Measurements from ENCODE around the gene ERCC2. TPM values are rescaled to one million over a fixed set of nuclear protein-coding genes. Genes with fewer than 3 reads are reported as not detected.
"Not testable (repeated sequence)": the region's sequence is repeated elsewhere in the genome, so short reads cannot be mapped to it uniquely, and the experiment has no call there.

ERCC2 gene
- 25.3 TPM for total RNA-seq (ENCODE audit: insufficient read depth, low replicate concordance)

- DNase-seq (ENCODE audit: low spot score), result peak; percentile 100
Observed at GRCh38 chr19:45370410-45371204, at the start of gene ERCC2. ERCC2 (minus strand) TSS chr19:45370573; CDS start chr19:45370540, 33 bp downstream.

GRCh38 chr19:45419895-45420294, 49.5 kb upstream of the ERCC2 start:
- no peak for DNase-seq (ENCODE audit: low spot score)

- no peak for DNase-seq (ENCODE audit: low spot score)
Observed at GRCh38 chr19:45419396-45419795, 49.0 kb upstream of the ERCC2 start.

- no peak for DNase-seq (ENCODE audit: low spot score)
Observed at GRCh38 chr19:45418802-45419201, 48.4 kb upstream of the ERCC2 start.

- no peak for DNase-seq (ENCODE audit: low spot score)
Observed at GRCh38 chr19:45417151-45417550, 46.8 kb upstream of the ERCC2 start.

DNA sequence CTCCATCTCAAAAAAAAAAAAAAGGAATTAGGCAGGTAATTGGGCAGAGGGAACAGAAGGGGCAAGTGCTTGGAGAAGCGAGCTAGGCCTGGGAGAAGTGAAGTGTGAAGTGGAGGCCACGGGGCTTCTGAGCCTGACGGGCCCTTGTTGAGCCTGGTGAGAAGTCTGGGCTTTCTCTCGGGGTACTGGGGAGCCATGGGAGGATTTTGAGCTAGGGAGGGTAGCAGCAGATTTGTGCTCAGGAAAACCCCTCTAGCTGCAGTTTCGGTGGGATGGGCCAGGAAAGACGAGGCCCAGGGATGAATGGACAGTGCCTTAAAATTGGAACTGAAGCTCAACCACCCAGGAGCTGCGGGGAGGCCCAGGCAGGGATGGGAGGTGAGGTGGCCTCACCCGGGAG, 44.1 kb upstream of the ERCC2 start:
- no peak for DNase-seq (ENCODE audit: low spot score)

DNA sequence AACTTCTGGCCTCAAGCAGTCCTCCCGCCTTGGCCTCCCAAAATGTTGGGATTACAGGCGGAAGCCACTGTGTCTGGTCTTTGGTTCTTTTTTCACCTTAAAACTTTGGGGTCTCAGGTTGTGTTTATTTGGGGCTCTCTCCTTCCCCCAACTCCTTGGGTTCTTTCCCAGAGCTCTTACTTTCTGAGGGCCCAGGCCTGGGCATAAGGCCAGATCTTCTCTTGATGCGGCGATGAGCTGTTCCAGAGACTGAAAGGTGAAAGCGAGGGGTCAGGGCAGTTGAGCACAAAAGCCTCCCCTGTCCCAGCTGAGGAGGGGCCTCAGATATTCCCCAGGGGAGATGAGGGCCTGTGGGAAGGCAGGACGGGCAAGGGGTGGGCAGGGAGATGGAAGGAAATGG, 43.1 kb upstream of the ERCC2 start:
- no peak for DNase-seq (ENCODE audit: low spot score)

GRCh38 chr19:45410330-45410729, 40.0 kb upstream of the ERCC2 start:
- not testable (repeated sequence) for DNase-seq (ENCODE audit: low spot score)

DNA sequence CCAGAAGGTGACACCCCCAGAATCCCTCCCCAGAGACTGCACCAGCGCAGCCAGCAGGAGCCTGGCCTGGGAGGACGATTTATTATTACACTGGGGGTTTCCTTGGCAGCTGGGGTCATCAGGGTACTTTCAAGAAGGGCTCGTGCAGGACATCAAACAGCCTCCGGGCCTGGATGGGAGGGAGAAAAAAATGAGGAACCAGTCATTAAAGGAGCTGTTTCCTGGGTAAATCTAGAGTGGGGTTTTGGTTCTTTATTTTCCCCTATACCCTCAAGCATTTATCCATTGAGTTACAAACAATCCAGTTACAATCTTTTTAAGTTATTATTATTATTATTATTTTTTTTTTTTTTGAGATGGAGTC, 39.2 kb upstream of the ERCC2 start:
- DNase-seq (ENCODE audit: low spot score), result no peak

- DNase-seq (ENCODE audit: low spot score), result no peak
Observed at GRCh38 chr19:45408830-45409556, 38.6 kb upstream of the ERCC2 start.

DNA sequence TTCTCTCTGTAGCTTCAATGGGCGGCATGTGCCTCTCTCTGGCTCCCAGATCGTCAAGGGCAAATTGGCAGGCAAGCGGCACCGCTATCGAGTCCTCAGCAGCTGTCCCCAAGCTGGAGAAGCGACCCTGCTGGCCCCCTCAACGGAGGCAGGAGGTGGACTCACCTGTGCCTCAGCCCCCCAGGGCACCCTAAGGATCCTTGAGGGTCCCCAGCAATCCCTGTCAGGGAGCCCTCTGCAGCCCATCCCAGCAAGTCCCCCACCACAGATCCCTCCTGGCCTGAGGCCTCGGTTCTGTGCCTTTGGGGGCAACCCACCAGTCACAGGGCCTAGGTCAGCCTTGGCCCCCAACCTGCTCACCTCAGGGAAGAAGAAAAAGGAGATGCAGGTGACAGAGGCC, 37.7 kb upstream of the ERCC2 start:
- no peak for DNase-seq (ENCODE audit: low spot score)

DNA sequence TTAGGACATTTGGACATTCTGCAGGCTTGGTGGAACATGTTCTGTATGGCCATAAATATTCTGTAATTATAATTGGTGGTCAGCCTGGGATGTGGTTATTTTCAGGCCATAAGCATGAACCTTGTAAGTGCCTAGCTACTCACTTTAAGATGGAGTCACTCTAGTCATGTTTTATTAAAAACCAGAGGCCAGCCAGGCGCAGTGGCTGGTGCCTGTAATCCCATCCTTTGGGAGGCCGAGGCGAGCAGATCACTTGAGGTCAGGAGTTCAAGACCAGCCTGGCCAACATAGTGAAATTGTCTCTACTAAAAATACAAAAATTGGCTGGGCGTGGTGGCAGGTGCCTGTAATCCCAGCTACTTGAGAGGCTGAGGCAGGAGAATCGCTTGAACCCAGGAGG, 37.2 kb upstream of the ERCC2 start:
- not testable (repeated sequence) for DNase-seq (ENCODE audit: low spot score)

GRCh38 chr19:45407091-45407375, 36.7 kb upstream of the ERCC2 start:
- DNase-seq (ENCODE audit: low spot score), result no peak

DNA sequence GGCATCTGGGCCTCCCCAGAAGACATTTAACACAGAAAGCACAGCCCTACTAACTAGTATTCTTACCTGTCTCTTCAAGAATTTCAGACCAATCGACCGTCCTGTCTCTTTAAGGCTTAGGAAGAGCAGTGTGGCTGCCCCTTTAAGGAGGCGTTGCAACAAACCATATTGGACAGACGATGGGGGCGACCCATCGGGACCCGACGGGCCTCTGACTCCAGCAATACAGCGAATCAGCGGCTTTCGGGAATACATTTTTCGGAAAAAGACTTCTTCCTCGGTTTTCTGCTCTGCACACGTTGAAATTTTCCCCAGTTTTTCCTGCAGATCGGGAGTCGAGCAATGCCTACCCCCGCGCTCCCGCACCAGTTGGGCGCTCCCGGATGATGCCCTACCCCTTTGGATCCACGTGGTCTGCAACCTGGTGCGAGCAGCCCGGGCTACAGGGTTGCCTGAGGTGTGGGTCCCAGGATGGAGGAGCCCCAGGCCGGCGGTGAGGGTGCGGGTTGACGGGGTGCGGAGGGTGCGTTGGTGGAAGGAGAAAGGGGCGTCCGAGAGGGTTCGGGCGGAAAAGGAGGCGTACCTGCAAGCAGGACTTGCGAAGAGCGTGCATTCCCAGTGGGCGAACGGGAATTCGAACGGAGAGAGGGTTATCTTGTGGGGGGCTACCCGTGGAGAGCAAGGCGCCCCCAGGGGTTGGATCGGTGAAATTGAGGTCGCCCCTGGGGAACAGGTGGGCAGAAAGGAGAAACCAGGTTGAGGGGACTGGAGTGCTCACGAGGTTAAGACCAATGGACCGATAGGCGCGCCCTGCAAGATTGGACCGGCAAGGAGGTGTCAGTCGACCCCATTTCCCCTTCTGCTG, 36.1 kb upstream of the ERCC2 start, which contains the start of gene POLR1G:
TSS of gene POLR1G (plus strand) at position 419 of the 865 bp plus-strand sequence. CDS start at position 472, 53 bp downstream.
- peak; percentile 95 for DNase-seq (ENCODE audit: low spot score)

DNA sequence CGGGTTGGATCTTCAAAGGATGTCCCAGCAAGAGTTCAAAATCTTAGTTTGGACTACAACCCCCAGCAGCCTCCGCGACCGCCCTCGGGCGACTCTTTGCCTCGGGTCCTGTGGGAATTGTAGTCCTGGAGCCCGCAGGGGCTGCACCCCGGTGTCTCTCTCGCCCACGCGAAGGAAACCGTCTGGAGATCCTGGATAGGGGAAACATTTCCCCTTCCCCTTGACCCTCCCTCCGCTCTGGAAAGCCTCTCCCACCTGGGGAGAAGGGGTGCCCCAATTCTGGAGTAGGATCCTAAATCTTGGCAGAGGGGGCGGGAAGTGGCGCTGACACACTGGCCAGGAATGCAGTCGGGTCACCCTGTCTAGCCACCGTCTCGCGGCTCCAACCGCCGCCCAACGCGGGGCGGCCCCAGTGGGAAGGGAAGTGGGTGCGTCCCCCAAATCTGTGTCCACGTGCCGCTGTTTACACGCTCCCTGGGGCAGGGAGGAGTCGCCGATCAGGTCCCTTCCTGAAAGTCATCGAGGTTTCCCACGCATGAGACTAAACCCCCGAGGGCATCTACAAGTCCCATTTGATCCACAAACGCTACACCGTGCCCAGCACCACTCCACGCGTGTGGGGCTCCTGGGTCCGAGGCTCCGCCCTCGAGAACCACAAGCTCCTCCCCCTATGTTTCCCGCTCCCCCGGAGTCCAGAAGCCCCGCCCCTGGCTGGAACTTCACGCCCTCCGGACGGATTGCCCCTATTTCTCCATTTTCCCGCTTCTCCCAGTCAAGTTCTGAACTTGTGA, 35.3 kb upstream of the ERCC2 start:
- peak; percentile 94 for DNase-seq (ENCODE audit: low spot score)

GRCh38 chr19:45404557-45405434, 34.4 kb upstream of the ERCC2 start, which contains the start of gene PPP1R13L:
PPP1R13L (minus strand) TSS chr19:45405069; CDS start chr19:45398318, 6,751 bp downstream.
- peak; percentile 85 for DNase-seq (ENCODE audit: low spot score)

- DNase-seq (ENCODE audit: low spot score), result peak; percentile 48
Observed at GRCh38 chr19:45403781-45404556, 33.6 kb upstream of the ERCC2 start.

DNA sequence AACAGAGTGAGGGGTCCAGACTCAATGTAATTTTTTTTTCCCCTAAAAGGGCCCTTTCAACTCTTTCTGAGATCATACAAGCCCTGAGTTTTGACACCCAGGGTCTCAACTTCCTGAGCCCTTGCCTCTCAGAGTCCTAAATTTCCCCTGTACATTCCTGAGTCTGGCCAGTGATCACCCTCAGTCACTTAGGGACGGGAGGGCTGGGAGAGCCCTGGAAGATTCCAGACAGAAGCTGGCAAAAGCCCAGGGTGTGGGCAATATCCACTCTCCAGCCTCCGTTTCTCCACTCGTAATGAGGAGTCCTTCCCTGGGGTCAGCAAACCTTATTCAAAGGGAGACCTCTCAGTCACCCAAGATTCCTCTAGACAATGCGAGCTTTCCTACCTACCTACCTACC, 32.9 kb upstream of the ERCC2 start:
- no peak for DNase-seq (ENCODE audit: low spot score)

GRCh38 chr19:45402298-45403061, 32.1 kb upstream of the ERCC2 start:
- peak; percentile 49 for DNase-seq (ENCODE audit: low spot score)
